Activated T-cell treated with anti-CD3 and anti-CD28 coated beads for 1 hour (primary cell): ENCODE data around the gene PCDHGA11.
A peak's percentile ranks its signal among the peaks of the same experiment; 100 is the strongest.
"Not testable (repeated sequence)": the region's sequence is repeated elsewhere in the genome, so short reads cannot be mapped to it uniquely, and the experiment has no call there.

Experiments used
- DNase-seq: peaks from one replicate; pipeline ENCODE4 v3.0.0-alpha.2; 2020; ENCODE audit warnings: low read depth

The PCDHGA11 gene

GRCh38 chr5:141420855-141421488 is at the start of gene PCDHGA11:
Gene PCDHGA11 (plus strand): TSS chr5:141421051. CDS start chr5:141421228, 177 bp downstream.
- peak; percentile 22 for DNase-seq

- no peak for DNase-seq
Measured at GRCh38 chr5:141371572-141372475, 49.0 kb upstream of the PCDHGA11 start.

GRCh38 chr5:141373673-141374317 is 47.1 kb upstream of the PCDHGA11 start, which contains the start of gene PCDHGA6:
Gene PCDHGA6 (plus strand): TSS chr5:141373891. CDS start chr5:141374084, 193 bp downstream.
- DNase-seq = no peak

GRCh38 chr5:141374627-141375026 is 46.2 kb upstream of the PCDHGA11 start:
- DNase-seq = no peak

GRCh38 chr5:141375444-141376155 is 45.3 kb upstream of the PCDHGA11 start:
- DNase-seq = not testable (repeated sequence)

GRCh38 chr5:141382469-141383294 is 38.2 kb upstream of the PCDHGA11 start, which contains the start of gene PCDHGA7:
Gene PCDHGA7 (plus strand): TSS chr5:141382742. CDS start chr5:141382900, 158 bp downstream.
- no peak for DNase-seq

GRCh38 chr5:141383345-141383744 is 37.5 kb upstream of the PCDHGA11 start:
- DNase-seq = no peak

GRCh38 chr5:141384471-141385267 is 36.2 kb upstream of the PCDHGA11 start:
- no peak for DNase-seq

- DNase-seq = not testable (repeated sequence)
Measured at GRCh38 chr5:141387557-141388311, 33.1 kb upstream of the PCDHGA11 start, which contains the start of gene PCDHGB4. Gene PCDHGB4 (plus strand): TSS chr5:141387698. CDS start chr5:141387885, 187 bp downstream.

GRCh38 chr5:141388661-141389060 is 32.2 kb upstream of the PCDHGA11 start:
- no peak for DNase-seq

GRCh38 chr5:141389153-141390042 is 31.5 kb upstream of the PCDHGA11 start:
- no peak for DNase-seq

- no peak for DNase-seq
Measured at GRCh38 chr5:141392429-141393198, 28.2 kb upstream of the PCDHGA11 start, which contains the start of gene PCDHGA8. Gene PCDHGA8 (plus strand): TSS chr5:141392633. CDS start chr5:141392814, 181 bp downstream.

GRCh38 chr5:141393267-141393666 is 27.6 kb upstream of the PCDHGA11 start:
- no peak for DNase-seq

- not testable (repeated sequence) for DNase-seq
Measured at GRCh38 chr5:141394401-141395187, 26.3 kb upstream of the PCDHGA11 start.

GRCh38 chr5:141397756-141398551 is 22.9 kb upstream of the PCDHGA11 start, which contains the start of gene PCDHGB5:
Gene PCDHGB5 (plus strand): TSS chr5:141397947. CDS start chr5:141398128, 181 bp downstream.
- DNase-seq = not testable (repeated sequence)
